DMS153 (cell line): ENCODE measurements around the gene UBASH3A.

Experiments used
- DNase-seq: peaks from one replicate; lab custom pipeline; 2025; lab: John Stamatoyannopoulos, UW

The UBASH3A gene

DNA sequence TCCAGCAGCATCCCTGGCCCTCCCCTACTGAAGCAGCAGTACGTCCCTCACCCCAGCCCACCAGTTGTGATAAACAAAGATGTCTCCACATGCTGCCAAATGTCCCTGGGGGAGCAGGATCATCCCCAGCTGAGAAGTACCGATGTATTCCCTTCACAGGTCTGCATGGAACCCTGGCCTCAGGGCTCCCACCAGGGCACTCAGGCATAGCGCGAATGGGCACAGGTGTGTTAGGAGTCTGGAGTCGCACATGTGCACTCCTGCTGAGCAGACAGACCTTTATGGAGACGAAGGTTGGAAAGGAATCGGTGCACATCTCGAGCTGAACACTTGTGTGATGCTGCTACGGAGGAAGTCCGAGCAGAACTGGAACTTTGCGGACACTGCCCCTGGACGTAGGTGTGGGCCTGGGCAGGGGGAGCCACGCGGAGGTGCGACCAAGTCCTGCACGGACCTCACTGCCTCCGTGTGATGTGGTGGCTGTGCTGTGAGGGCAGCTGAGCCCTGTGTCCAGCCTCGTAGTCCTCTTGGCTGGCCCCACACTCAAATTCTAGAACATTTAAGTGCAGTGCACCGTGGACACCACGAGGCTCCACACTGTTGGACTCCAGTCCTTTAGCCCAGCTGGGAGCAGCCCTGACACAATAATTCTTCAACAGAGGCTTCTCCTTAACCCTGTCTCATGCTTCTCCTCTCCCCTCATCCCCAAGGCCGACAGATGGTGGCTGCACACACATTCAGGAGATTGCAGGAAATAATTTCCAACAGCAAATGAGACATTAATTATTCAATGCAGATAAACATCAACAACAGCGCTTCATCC lies 48.9 kb downstream of the UBASH3A start:
- no peak for DNase-seq

DNA sequence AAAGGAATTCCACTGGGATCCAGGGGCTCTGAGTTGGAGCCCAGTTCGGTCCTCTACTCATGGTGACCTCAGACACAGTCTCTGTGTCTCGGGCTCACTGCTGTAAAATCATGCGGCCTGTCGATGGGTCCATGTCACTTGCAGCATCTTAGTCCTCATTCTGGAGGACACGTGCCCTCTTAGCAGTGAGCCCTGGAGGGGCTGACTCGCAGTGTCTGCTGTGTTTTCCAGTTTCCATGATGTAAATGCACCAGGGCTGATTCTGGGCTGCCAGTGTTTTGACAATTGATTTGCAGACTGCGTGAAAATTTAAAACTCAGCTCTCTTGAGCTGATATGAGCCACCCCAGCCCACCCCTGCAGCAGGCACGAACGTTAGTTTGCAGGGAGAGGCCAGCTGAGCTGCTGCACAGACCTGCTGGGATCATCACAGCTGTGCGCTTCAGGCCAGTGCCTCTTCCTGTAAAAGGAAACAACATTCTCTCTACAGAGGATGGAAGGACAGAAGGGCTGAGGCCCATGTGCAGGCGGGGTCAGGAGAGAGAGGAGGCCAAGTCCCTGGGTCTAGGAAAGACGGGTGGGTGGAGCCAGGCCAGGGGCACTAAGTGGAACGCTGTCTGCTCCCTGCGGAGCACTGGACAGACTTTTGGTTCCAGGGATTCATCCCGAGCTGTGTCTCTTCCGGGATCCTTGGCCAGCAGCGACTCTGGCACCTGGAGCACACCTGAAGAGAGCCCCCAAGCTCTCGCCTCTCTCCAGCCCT lies 49.7 kb downstream of the UBASH3A start:
- DNase-seq: peak; percentile 36

- no peak for DNase-seq
Measured at GRCh38 chr21:42453986-42454570, 50.4 kb downstream of the UBASH3A start.

DNA sequence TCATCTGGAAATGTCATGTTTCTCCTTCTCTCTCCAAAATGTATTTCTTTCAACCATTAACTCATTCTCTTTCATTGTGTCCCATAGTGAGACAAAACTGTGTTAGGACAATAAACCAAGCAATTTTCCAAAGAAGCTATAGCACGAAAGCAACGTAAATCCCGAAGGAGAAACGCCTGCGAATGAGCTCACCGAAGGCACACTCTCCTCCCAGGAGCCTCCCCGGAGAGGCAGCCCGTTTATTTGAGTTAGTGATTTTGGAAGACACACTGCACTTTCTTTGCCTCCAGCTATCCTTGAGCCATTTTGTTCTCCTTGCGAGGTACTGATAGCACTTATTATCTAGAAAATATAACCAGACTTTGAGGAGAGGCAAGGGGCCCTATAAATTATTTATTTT lies 51.1 kb downstream of the UBASH3A start:
- no peak for DNase-seq

- no peak for DNase-seq
Measured at GRCh38 chr21:42455196-42455595, 51.5 kb downstream of the UBASH3A start.

- no peak for DNase-seq
Measured at GRCh38 chr21:42455754-42456440, 52.2 kb downstream of the UBASH3A start.

GRCh38 chr21:42456457-42456856 lies 52.8 kb downstream of the UBASH3A start:
- DNase-seq: peak; percentile 37

DNA sequence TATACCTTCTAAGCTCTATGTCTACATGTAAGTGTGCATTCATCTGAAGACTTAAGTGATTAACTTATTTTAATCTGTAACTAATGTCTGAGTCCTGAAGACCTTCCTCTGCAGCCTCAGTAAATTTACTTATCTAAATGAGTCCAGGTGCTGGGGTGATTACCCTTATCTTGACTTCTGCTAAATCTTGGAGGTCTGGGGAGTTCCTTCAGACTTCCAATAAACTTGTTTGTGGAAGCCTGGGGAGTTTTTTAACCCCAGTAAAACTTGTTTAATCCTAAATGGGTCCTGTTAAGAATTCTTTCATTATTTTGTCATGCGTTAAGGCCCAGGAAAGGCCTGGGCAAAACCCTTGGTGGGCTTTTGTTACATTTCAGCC lies 55.4 kb downstream of the UBASH3A start:
- DNase-seq: no peak

DNA sequence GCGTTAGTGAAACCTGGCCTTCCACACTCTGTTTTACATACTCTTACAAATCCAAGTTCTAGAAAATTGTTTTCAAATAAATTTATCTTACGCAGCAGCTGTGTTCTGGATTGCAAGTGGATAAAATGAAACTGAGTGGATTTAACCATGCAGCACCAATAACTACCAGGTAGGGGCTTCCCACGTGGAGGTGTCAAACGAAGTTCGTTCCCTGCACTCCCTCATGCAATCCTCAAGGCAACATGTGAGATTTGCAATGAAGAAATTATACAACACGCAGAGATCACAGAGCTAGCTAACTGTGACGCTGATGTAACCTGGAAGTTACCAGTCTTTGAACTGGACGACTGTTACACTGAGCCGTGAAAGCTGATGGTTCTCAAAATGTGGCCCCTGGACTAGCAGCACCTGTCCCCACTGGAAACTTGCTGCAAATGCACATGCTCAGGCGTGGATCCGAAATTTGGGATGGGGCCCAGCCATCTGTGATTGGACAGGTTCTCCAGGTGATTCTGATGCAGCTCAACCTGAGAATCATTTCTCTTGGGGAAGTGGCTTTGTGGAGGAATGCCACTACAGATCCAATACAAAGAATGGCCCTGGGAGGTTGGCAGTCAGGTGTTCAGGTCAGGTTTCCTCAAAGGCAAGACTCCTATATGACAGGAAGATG lies 56.0 kb downstream of the UBASH3A start:
- DNase-seq: no peak

- peak; percentile 88 for DNase-seq
Measured at GRCh38 chr21:42460391-42461184, 56.9 kb downstream of the UBASH3A start.

- DNase-seq: peak; percentile 70
Measured at GRCh38 chr21:42461185-42461520, 57.5 kb downstream of the UBASH3A start.

- peak; percentile 97 for DNase-seq
Measured at GRCh38 chr21:42461881-42462877, 58.5 kb downstream of the UBASH3A start.

DNA sequence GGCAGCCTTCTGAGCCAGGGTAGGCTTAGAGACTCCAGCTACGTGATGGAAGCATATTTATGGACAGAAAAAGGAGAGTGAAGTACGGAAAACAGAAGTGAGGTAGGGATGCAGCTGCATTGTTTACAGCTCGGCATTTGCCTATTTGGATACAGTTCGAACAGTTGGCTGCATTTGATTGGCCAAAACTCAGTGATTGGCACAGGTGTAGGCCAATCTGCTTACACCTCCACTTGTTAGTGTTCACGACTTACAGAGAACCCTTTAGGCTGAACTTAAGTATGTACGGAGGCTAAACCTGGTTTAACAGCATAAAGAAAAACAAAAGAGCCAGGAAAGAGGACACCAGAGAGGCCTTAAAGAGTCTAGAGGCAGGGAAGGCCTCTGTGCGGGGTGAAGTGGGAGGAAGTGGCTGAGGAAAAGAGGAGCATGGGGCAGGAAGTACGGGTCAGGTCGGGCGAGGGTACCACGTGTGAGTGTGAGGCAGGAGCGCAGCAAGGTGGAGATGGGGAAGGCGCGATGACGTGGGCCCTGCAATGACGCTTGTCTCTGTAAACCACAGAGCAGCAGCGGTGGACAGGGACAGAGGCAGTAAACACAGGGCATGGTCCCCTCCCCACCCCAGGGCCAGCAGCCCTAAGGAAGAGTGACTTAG lies 60.3 kb downstream of the UBASH3A start:
- DNase-seq: peak; percentile 94

- no peak for DNase-seq
Measured at GRCh38 chr21:42465008-42465802, 61.5 kb downstream of the UBASH3A start.

DNA sequence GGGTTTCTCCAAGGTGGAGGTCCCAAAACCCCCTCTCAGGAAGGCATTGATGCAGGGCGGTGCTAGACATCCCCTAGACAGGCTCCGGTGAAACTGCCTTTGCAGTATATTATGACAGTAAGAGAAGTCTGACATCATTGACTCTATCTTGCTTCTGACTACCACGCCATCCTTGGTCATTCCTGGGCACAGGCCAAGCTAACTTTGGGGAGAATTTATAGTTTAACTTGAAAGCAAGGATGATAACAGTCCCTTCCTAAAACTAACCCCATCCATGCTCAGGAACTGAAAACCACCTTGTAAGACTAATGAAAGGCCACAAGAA lies 62.1 kb downstream of the UBASH3A start:
- no peak for DNase-seq

DNA sequence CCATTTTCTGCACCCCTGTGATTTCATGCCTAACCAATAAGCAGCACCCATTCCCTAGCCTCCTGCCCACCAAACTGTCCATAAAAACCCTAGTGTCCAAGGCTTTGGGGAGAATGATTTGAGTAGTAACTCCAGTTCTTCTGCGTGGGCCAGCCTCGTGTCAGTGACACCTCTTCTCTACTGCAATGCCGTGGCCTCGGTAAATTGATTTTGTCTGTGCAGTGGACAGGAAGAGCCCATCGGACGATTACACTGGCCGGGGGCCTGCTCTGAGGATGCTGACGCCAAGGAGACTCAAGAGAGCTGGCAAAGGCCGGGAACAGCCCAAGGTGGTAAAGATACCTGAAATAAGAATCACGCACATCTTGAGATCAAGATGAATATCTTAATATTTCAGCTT lies 63.0 kb downstream of the UBASH3A start:
- DNase-seq: no peak

DNA sequence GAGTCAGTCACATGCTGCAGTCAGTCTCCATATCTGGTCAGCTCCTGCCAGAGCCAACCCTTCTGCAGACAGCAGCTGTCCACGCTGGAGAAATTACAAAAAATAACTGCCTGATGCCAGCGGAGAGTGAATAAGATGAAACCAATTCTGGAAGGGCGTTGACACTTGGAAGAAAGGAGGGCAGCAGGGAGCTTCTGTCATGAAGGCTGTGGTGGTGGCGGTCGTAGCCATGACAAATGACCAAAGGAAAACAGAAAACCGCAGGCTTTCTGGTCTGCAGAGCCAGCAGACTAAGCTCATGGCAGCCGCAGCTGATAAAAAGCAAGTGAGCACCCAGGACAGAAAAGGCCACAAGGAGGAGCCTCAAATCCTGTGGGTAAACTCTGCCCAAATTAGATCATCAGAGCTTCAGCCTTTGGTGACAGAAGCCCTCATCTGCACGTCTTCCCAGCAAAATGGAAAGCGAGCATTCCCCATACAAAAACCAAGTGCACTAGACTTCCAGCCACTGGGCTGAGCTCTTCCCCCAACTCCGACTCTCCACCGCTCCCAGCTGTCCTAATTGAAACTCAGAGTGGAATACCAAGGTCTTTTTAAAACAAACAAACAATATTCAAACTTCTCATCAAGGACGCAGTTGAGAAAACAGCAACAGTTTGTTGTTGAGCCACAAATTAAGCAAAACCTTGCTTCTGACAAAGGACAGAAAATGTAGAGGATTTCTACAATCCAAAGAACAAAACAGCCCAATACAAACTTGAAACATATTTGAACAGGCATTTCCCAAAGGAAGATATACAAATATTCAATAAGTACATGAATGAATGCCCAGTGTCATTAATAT lies 63.7 kb downstream of the UBASH3A start:
- peak; percentile 53 for DNase-seq
